Measurements from ENCODE around the gene DDOST.

- TF ChIP-seq CTCF (conservative IDR thresholded peaks at IDR 0.05 in 1 of 2, IDR thresholded peaks at IDR 0.05 in 1 of 2; ENCODE audit: extremely low read depth in 1 of 2, insufficient read depth in 1 of 2, low read depth in 1 of 2, low read length in 2 of 2) (no peak), EZH2 (IDR thresholded peaks at IDR 0.05; ENCODE audit: borderline replicate concordance, low read length) (no peak)
These were observed 12.2 kb downstream of the DDOST start for GRCh38 chr1:20648946-20649345.
